Muscle of leg (tissue), 11 donors: ENCODE measurements around the gene AAMP. TPM values are rescaled to one million over a fixed set of nuclear protein-coding genes. Genes with fewer than 3 reads are reported as not detected.
"Not testable (repeated sequence)": the region's sequence is repeated elsewhere in the genome, so short reads cannot be mapped to it uniquely, and the experiment has no call there.

Source experiments
- DNase-seq: peaks from one replicate; pipeline ENCODE4 v3.0.0; 2013
- H3K27ac ChIP-seq: one replicate; pipeline ENCODE4 v1.5.1; 2013; ENCODE audit warnings: mild to moderate bottlenecking, low read length, control low read depth
- H3K27me3 ChIP-seq: one replicate; pipeline ENCODE4 v1.6.1; 2013; ENCODE audit warnings: low read length; ENCODE audit not compliant: control insufficient read depth, insufficient read depth
- H3K36me3 ChIP-seq: one replicate; pipeline ENCODE4 v1.6.1; 2013; ENCODE audit warnings: low read length; ENCODE audit not compliant: control insufficient read depth, insufficient read depth
- H3K4me1 ChIP-seq: one replicate; pipeline ENCODE4 v1.6.1; 2013; ENCODE audit warnings: low read length; ENCODE audit not compliant: control insufficient read depth, insufficient read depth
- H3K4me3 ChIP-seq: one replicate; pipeline ENCODE4 v1.5.1; 2013; ENCODE audit warnings: low read length, control low read depth
- H3K9me3 ChIP-seq: replicated peaks from 2 replicates; pipeline ENCODE4 v1.6.1; 2013; ENCODE audit warnings: low read depth, low read length; ENCODE audit not compliant: control insufficient read depth
- WGBS: methylation state at CpG from one replicate; pipeline ENCODE4 v1.1.5; 2013; ENCODE audit warnings: missing lambda C conversion rate; ENCODE audit not compliant: insufficient coverage; 5-methylcytosine and 5-hydroxymethylcytosine counted together
- polyA plus RNA-seq, 8 donors: library from polyadenylated mRNA; unstranded; fragments of 120-200 nt; gene quantifications; one replicate each; pipeline versions ENCODE4 v1.2.1 to v1.2.3, GENCODE V29; 2013; ENCODE audit warnings: inconsistent platforms in 1 of 8, low replicate concordance in 1 of 8; ENCODE audit not compliant: insufficient read length in 8 of 8, insufficient read depth in 1 of 8
- total RNA-seq: library from RNA; stranded (reverse); fragments of 120-200 nt; gene quantifications from one replicate; pipeline ENCODE4 v1.2.4, GENCODE V29; 2013

Gene AAMP
- total and polyA plus RNA-seq, 9 donors, result 88.4 to 124 (median 109) TPM

GRCh38 chr2:218311541-218312266 is 41.8 kb upstream of the AAMP start:
- H3K4me1 ChIP-seq, H3K9me3 ChIP-seq, DNase-seq, H3K4me3 ChIP-seq, H3K27ac ChIP-seq, H3K27me3 ChIP-seq, H3K36me3 ChIP-seq: not testable (repeated sequence)
- no CpG with 5 or more reads among the region's 11 CpGs for WGBS

GRCh38 chr2:218310853-218311540 is 41.1 kb upstream of the AAMP start:
- Histone ChIP-seq H3K4me1 (peaks cover 5% of the 10 kb centered on the region), H3K9me3 (no peaks in the 10 kb centered on the region), H3K4me3 (no peak overlapping the region), H3K27ac (no peak overlapping the region), H3K36me3 (no peaks in the 10 kb centered on the region), H3K27me3 (no peaks in the 10 kb centered on the region)
- WGBS, result no CpG with 5 or more reads among the region's 11 CpGs
- DNase-seq, result no peak

- no peaks in the 10 kb centered on the region for H3K27me3 ChIP-seq
- H3K4me3 ChIP-seq, result no peak overlapping the region
- H3K27ac ChIP-seq, result no peak overlapping the region
- no peaks in the 10 kb centered on the region for H3K9me3 ChIP-seq
- WGBS, result 81% methylated on average over 3 of the region's 6 CpGs
- peaks cover 5% of the 10 kb centered on the region for H3K4me1 ChIP-seq
- H3K36me3 ChIP-seq, result no peaks in the 10 kb centered on the region
- no peak for DNase-seq
These were observed 37.6 kb upstream of the AAMP start for GRCh38 chr2:218307415-218308090.

- Histone ChIP-seq H3K4me1 (peaks cover 5% of the 10 kb centered on the region), H3K36me3 (no peaks in the 10 kb centered on the region), H3K27me3 (no peaks in the 10 kb centered on the region), H3K27ac (no peak overlapping the region), H3K9me3 (no peaks in the 10 kb centered on the region), H3K4me3 (no peak overlapping the region)
- no peak for DNase-seq
- WGBS, result 81% methylated on average over 5 of the region's 9 CpGs
These were observed 36.4 kb upstream of the AAMP start for GRCh38 chr2:218306184-218306920.

GRCh38 chr2:218305383-218305782 is 35.4 kb upstream of the AAMP start:
- Histone ChIP-seq H3K4me3 (no peak overlapping the region), H3K36me3 (no peaks in the 10 kb centered on the region), H3K27me3 (no peaks in the 10 kb centered on the region), H3K4me1 (peaks cover 2% of the 10 kb centered on the region), H3K9me3 (no peaks in the 10 kb centered on the region), H3K27ac (no peak overlapping the region)
- 100% methylated on average over 1 of the region's 5 CpGs for WGBS
- no peak for DNase-seq

GRCh38 chr2:218301176-218301819 is 31.4 kb upstream of the AAMP start:
- no peaks in the 10 kb centered on the region for H3K27me3 ChIP-seq
- no peak overlapping the region for H3K27ac ChIP-seq
- DNase-seq, result peak; percentile 89
- no peaks in the 10 kb centered on the region for H3K9me3 ChIP-seq
- WGBS, result 0% methylated on average over 5 of the region's 9 CpGs
- H3K36me3 ChIP-seq, result no peaks in the 10 kb centered on the region
- no peak overlapping the region for H3K4me3 ChIP-seq
- peaks cover 2% of the 10 kb centered on the region for H3K4me1 ChIP-seq

GRCh38 chr2:218300141-218300540 is 30.2 kb upstream of the AAMP start:
- Histone ChIP-seq H3K36me3 (no peaks in the 10 kb centered on the region), H3K27me3 (no peaks in the 10 kb centered on the region), H3K4me1 (peaks cover 5% of the 10 kb centered on the region), H3K27ac (no peak overlapping the region), H3K9me3 (no peaks in the 10 kb centered on the region), H3K4me3 (no peak overlapping the region)
- DNase-seq, result no peak
- WGBS, result 57% methylated on average over 3 of the region's 4 CpGs

- DNase-seq, result no peak
- peaks cover 5% of the 10 kb centered on the region for H3K4me1 ChIP-seq
- H3K27ac ChIP-seq, result no peak overlapping the region
- H3K27me3 ChIP-seq, result no peaks in the 10 kb centered on the region
- no peaks in the 10 kb centered on the region for H3K9me3 ChIP-seq
- no peaks in the 10 kb centered on the region for H3K36me3 ChIP-seq
- H3K4me3 ChIP-seq, result no peak overlapping the region
- WGBS, result 76% methylated on average over 6 of the region's 6 CpGs
These were observed 28.5 kb upstream of the AAMP start for GRCh38 chr2:218298314-218298875.

GRCh38 chr2:218296847-218297246 is 26.9 kb upstream of the AAMP start:
- Histone ChIP-seq H3K4me3 (no peak overlapping the region), H3K27ac (no peak overlapping the region), H3K36me3 (no peaks in the 10 kb centered on the region), H3K4me1 (peaks cover 11% of the 10 kb centered on the region), H3K9me3 (no peaks in the 10 kb centered on the region), H3K27me3 (no peaks in the 10 kb centered on the region)
- WGBS, result 93% methylated on average over 6 of the region's 7 CpGs
- no peak for DNase-seq
